WI38 (cell line): ENCODE data around the gene NUCKS1.

Experiments
- H3K4me3 ChIP-seq: 2 replicates; pipeline ENCODE4 v1.5.1; 2011; ENCODE audit warnings: low read depth, mild to moderate bottlenecking, control low read depth, low read length
- TF ChIP-seq, protein P1 (sequence below): IDR thresholded peaks from 2 replicates; pipeline ENCODE4 v1.5.1; 2012; ENCODE audit warnings: low read depth, mild to moderate bottlenecking, control low read depth, low read length

The NUCKS1 gene

DNA sequence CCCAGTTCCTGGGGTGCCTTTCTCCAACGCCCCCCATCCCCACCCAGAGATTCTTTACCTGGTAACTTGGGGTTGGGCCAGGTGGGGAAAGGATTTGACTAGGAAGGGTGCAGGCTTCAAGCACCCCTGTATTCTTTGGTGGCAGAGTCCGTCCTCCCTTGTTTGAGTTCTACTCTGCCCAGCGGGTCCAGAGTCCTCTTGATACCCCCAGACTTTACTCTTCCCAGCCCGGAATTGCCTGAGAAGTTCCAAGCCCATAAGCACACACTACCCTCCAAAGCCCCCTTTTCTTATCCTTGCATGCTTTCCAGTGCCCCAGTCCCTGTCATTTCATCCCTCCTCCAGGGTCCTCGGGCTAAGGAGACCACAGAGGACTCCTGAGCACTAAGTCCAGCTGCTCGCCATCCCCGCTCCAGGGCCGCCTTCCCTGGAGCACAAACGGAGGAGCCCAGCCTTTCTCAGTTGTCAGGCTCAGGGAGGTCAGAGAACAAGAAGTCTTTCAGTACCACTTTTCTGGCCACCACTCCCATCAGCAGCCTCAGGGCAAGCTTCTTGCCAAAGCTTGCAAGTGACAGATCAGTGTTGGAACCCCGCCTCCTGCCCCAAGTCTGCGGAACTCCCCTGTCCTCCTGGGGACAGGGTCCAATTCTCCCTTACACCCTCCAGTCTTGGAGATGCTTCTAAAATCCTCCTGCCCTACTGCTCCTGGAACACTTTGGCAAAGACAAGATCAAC, 81.9 kb downstream of the NUCKS1 start:
- no peak overlapping the region for H3K4me3 ChIP-seq

GRCh38 chr1:205666372-205667166, 83.4 kb downstream of the NUCKS1 start:
- H3K4me3 ChIP-seq, result no peak overlapping the region
- TF ChIP-seq, protein P1, sequence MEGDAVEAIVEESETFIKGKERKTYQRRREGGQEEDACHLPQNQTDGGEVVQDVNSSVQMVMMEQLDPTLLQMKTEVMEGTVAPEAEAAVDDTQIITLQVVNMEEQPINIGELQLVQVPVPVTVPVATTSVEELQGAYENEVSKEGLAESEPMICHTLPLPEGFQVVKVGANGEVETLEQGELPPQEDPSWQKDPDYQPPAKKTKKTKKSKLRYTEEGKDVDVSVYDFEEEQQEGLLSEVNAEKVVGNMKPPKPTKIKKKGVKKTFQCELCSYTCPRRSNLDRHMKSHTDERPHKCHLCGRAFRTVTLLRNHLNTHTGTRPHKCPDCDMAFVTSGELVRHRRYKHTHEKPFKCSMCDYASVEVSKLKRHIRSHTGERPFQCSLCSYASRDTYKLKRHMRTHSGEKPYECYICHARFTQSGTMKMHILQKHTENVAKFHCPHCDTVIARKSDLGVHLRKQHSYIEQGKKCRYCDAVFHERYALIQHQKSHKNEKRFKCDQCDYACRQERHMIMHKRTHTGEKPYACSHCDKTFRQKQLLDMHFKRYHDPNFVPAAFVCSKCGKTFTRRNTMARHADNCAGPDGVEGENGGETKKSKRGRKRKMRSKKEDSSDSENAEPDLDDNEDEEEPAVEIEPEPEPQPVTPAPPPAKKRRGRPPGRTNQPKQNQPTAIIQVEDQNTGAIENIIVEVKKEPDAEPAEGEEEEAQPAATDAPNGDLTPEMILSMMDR, result no peak

More for the DNA sequence above, 81.9 kb downstream of the NUCKS1 start:
- TF ChIP-seq, protein P1, result no peak

DNA sequence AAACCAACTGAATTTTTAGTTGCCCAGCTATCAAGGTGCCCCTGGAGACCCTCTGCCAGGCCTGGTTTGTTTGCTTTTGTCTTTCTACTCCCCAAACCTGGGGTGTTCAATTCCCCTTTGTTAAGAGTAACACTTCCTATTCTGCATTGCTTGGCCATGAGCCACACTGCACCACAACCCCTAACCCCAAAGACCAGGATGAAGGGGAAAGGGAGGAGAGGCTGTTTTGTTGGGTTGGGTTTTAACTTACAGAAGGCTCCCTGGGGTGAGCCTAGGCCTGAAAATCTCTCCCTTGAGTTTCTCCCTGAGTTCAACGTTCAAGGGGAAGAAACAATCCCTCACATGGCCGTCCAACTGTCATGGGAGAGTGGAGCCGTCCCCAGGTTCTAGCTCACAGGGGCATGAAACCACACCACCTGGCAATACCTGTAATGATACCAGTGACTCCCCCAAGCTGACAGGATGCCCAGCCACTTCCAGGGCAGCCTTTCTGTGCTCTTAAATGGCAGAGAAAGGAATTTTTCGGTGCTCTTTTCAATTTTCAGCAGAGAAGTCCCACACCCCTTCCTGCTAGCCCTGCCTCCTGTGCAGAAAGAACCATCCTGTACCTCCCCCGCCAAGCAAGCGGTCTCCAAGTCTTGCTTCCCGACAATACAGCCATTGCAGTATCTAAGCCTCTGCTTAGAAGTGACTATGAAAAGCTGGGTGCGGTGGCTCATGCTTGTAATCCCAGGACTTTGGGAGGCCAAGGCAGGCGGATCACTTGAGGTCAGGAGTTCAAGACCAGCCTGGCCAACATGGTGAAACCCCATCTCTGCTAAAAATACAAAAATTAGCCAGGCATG, 84.6 kb downstream of the NUCKS1 start:
- no peak overlapping the region for H3K4me3 ChIP-seq
- TF ChIP-seq, protein P1, result no peak

DNA sequence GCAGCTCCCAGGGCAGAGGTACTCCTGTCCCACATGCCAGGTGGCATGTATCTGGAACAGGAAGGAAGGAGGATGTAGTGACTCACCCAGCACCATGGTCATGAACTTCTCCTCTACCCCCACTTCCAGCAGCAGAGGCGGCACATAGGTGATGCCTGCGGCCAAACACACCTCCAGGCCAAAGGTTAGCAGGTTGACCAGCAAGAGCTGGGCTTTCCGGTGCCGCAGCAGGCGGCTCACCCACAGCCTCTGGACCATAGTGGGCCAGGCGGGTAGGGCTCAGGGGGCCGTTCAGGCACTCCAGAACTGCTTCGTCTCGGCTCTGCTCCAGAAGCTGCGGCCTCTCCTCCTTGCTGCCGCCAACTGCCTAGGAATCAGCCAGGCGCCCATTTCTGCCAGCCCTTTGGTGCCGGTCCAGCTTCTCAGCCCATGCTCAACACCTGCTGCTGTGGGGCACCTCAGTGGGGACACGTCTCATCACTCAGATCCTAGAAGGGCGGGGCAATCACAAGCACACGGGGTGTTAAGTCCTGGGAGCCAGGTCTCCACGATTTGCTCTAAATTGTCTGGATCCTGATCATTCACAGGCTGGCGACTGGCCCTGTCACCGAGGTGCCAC, 85.5 kb downstream of the NUCKS1 start:
- TF ChIP-seq, protein P1, result no peak
- no peak overlapping the region for H3K4me3 ChIP-seq

- H3K4me3 ChIP-seq, result no peak overlapping the region
- TF ChIP-seq, protein P1, result no peak
Observed at GRCh38 chr1:205663286-205663936, 86.6 kb downstream of the NUCKS1 start.
